GM18499 (cell line): Measurements from ENCODE around the gene AKR7A2.
"Not testable (repeated sequence)": the region's sequence is repeated elsewhere in the genome, so short reads cannot be mapped to it uniquely, and the experiment has no call there.

Experiments used
- ATAC-seq: cut with Tn5 transposase; IDR thresholded peaks from one replicate; pipeline ENCODE4 v1.9.1; 2021; ENCODE audit warnings: moderate number of reproducible peaks; ENCODE audit not compliant: insufficient read depth, unreplicated experiment

The AKR7A2 gene

DNA sequence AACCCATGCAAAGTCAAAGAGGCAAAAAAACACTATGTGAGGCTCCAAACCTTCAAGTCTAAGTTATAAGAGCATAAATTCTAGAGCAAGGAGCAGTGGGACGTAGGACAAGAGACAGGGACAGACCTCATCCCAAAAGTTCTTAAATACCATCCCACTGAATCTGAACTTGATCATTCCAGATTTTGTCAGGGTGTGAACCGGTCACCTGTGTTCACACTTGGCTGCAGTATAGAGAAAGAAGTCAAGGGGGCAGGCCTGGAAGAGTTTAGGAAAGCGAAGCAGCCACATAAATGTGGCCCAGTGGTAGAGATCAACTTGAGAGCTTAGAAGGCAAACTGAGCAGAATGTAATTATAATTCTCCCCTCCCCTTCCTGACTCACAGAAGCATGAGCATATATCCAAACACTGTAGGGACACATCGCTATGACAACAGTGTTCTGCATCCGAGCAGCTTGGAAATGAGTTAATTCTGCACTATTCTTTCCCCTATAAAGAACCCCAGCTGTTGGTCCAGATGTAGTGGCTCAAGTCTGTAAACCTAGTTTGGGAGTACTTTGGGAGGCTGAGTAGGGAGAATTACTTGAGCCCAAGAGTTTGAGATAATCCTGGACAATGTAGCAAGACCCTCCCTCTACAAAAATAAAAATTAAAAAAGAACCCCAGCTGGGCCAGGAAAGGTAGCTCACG lies 2.7 kb downstream of the AKR7A2 start:
- ATAC-seq = no peak

DNA sequence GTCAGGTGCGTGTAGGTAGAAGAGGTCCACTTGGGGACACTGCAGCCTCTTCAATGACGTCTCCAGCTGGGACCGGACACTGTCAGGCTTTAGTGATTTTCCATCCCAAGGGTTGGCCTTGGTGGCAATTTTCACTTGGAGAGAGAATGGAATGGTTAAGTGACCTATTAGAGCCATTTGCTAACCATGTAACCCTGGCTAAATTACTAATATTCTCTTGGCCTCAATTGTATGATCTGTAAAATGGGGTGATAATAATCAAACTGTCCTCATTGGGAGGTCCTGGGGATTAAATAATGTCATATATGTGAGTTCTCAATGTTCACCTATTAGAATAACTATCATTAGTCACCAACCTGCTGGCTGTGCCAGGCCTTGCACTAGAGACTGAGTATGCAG lies 3.4 kb downstream of the AKR7A2 start:
- ATAC-seq = no peak

DNA sequence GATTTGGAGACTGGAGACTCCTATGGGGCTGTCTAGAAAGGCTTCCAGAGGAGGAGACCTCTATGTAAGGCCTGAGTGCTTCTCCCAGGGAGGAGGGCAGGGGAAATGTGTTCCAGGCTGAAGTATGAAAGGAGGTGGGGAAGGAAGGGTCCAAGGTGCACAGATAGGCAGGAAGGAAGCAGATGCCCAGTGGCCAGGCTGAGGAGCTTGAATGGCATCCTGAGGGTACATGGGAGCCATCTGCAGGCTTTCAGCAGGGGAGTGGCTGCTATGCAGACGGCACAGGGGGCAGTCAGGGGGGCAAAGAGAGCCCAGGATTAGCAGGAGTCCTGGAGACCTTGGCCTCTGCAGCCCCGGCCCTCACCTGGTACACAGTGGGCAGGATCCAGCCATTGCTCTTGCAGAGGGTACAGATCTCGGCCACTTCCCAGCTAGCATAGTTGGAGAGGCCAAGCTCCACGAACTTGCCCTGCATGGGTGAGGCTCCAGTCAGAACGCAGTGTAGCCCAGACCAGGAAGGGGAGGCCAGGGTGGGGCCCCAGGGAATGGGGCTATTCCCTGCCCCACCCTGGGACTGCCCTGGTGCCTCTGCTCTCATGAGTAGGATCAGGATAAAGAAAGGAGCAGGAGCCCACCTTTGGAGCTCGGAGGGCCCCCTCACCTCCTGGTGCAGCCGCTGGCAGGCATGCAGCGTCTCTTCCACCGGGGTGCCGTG lies 4.0 kb downstream of the AKR7A2 start:
- ATAC-seq = no peak

DNA sequence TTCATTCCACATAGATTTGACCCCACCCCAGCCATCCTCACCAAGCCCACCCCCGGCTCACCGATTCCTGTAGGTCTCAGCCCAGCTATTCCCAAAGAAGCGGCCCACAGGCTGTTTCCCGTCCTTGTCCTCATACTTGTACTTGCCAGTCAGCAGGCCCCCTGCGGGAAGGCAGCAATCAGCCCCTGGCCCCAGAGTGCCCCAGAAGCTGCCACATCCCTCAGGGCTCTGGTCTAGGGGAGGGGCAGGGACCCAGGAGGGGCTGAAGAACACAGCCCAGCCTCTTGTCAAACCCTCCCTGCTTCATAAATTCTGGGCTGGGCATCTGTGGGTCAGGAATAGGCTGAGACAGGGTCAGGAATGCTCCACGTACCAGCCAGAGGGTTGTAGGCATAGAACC lies 5.0 kb downstream of the AKR7A2 start:
- ATAC-seq = no peak

DNA sequence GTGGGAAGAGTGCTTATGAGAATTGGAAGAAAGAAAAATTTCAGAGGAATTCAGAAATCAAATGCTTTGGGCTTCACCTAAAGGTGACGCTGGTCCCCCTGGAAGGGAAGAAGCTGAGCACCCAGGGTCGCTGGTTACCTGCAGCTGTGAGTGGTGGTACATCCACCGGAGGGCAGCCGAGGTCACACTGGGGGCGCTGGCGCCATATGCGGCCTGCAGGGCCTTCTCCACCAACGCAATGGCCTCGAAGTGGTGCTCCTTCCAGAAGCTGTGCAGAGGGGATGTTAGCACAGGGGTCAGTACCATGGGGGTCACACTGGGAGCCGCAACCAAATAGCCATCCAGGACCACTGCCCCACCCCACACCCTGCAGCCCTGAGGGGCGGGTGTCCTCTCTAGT lies 6.1 kb downstream of the AKR7A2 start:
- no peak for ATAC-seq

DNA sequence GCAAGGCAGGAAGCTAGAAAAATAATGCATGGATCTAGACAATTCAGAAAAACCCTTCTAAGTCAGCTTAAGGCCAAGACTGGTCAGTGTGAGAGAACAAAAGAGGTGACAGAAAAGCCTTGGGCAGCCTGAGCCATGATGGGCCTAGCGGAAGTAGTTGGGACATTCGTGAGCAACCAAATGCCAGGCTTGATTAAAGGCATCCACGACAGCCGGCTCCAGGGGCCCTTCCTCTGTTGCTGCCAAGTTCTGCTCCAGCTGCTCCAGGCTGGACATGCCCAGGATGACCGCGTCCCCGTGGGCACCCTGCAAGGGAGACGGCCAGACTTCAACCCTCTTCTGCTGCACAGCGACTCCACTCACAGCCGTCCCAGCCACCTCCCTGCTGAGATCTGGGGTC lies 7.9 kb downstream of the AKR7A2 start:
- ATAC-seq = not testable (repeated sequence)

DNA sequence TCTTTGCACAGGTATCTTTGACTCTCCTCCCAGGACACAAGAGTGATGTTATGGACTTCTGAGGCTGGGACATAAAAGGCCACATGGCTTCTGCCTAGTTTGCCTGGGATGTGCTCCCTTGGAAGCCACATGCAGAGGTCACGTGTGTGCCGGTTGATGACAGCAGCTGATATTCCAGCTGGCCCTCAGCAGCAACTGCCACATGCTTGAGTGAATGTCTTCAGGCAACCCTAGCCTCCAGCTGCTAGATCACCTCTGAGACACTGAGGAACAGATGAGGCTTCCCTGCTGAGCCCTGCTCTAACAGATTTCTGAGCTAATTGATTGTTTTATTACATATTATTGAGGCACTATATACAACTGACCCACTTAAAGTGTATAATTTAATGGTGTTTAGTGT lies 11.7 kb downstream of the AKR7A2 start:
- ATAC-seq = no peak

DNA sequence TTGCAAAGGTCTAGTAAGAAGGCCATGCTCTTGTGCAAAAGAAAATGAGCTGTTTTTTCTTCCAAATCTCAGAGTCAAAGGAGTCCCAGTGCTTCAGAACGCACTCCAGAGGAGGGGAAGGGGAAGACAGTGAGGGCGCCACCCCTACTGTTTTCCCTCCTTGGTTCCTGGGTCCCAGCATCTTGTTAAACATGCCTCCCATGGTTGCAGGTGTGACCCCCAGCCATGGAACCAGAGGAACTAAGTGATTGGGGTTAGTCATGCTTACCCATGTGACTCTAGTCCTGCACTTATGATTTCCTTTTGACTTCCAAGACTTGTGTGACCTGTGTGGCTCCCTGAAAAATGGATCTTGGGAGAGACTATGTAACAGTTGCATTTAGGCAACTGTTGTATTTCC lies 17.3 kb downstream of the AKR7A2 start:
- ATAC-seq = no peak

DNA sequence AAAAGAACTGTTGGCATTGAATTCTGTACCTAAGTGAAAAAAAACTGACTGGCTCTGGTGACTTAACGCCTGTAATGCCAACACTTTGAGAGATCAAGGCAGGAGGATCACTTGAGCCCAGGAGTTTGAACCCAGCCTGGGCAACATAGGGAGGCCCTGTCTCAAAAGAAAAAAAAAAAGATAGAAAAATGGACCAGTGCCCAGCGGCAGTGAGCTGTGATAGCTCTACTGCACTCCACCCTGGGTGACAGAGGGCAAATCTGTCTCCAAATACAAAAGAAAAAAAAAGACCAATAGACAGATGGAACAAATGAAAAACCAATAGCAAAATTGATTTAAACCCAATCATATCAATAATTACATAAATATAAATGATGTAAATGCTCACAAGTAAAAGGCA lies 22.7 kb downstream of the AKR7A2 start:
- ATAC-seq = no peak

DNA sequence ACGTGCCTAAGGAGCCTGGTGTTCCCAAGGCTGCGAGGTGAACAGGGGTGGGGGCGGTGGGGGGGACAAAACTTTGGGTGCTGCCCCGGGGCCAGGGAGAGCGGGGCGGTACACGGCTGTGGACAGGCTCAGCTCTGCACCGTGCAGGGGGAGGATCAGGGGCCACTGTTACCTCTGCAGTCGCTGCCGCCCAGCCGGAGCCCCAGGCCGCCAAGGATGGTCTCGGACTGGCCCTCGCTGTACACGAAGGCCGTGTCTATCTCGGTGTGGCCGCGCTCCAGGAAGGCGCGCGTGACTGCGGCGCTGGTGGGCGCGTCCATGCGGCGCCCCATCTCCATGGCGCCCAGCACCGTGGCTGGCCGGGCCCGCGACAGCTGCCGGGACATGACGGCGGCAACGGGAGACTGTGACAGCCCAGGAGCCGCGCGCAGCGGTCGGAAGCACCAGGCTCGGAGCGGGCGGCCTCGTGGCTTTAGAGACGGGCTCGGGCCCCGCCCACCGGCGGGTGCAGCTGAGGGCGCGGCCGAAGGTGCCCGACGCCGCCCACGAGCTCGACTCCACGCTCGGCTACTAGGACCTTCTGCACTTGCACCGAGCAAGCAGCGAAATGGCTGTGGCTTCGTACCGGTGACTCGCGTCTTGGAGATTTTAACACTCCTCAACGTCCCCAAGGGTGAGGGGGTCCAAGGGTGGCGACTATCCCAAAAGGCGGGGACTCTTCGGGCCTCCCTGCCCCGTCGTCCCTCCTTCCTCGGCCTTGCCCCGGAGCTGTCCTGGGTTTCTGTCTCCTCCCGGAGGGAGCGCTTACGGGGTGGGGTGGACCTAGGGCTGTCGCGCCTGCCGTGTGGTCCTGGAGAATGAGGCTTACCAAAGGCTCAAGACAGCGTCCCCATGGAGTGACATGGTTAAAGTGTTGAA lies 23.4 kb downstream of the AKR7A2 start, which contains the start of gene AKR7A3:
Gene AKR7A3 (minus strand): TSS at position 447 of the 918 bp plus-strand sequence. CDS start 61 bp downstream, at position 386.
- not testable (repeated sequence) for ATAC-seq

DNA sequence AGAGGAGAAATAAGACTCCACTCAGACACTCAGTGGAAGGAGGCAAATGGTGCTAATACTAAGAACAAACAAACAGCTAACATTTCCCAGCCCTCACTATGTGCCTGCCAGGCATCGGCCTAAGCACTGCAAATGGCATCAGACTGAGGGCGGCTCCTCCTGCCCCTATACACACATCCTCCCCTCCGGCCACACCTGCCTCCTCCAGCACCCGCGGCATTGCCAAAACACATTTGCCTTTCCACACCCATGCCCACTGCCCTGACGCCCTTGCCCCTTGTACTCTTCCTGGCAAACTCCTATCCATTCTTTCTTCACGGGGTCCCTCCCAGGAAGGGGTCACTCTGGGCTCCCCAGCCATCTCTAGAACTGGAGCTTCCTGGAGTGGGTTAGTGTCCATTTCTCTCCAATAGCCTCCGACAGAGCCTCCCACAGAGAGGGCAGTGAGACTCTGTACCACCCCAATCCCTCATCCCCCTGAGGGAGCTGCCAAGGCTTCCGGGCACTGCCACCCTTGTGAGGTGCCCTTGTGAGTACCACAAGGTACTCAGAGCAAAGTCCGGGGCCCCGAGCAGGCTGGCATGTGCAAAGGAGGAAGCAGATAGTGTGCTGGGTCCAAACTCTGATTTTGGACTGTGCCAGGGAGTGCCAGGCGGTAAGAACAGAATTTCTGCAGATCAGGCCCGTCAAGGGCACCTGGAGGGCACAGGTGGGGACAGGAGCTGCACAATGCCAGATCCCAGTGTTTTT lies 24.3 kb downstream of the AKR7A2 start:
- ATAC-seq = no peak

DNA sequence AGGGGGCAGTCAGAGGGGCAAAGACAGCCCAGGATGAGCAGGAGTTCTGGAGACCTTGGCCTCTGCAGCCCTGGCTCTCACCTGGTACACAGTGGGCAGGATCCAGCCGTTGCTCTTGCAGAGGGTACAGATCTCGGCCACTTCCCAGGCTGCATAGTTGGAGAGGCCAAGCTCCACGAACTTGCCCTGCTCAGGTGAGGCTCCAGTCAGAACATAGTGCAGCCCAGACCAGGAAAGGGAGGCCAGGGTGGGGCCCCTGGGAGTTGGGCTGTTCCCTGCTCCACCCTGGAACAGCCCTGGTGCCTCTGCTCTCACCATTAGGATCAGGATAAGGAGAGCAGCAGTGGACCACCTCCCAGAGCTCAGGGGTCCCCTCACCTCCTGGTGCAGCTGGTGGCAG lies 26.1 kb downstream of the AKR7A2 start:
- ATAC-seq = not testable (repeated sequence)

DNA sequence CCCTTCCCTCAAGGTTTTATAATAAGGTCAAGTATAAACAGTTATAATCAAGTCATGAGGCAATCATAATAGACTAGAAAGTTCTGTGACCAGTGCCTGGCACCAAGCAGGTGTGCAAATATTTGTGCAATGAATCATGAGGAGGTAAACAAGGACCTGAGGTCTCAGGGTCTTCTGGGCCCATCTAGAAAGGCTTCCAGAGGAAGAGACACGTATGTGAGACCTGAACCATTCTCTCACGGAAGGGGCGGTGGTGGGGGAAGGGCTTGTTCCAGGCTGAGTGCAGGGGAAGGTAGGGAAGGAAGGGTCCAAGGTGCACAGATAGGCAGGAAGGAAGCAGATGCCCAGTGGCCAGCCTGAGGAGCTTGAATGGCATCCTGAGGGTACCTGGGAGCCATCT lies 26.6 kb downstream of the AKR7A2 start:
- ATAC-seq = not testable (repeated sequence)

DNA sequence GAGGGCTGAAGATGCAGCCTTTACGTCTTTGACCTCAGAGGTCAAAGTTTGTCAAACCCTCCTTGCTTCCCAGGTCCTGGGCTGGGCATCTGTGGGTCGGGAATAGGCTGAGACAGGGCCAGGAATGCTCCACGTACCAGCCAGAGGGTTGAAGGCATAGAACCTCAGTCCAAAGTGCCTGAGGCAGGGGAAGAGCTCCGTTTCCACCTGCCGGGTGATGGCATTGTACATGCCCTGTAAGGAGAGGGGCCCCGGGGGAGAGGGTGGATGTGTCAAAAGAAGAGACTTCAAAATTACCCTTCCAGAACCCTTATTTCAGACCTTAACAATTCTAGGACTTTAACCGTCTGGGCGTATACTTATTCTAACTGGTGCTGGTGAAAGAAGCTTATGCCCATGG lies 27.1 kb downstream of the AKR7A2 start:
- no peak for ATAC-seq

DNA sequence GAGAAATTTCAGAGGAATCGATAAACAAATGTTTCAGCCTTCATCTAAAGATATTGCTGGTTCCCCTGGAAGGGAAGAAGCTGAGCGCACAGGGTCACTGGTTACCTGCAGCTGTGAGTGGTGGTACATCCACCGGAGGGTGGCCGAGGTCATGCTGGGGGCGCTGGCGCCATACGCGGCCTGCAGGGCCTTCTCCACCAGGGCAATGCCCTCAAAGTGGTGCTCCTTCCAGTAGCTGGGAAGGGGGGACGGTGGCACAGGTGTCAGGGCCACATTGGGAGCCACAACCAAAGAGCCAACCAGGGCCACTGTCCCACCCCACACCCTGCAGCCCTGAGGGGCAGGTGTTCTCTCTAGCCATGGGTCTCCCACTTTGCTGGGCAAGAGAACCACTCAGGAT lies 28.1 kb downstream of the AKR7A2 start:
- no peak for ATAC-seq

DNA sequence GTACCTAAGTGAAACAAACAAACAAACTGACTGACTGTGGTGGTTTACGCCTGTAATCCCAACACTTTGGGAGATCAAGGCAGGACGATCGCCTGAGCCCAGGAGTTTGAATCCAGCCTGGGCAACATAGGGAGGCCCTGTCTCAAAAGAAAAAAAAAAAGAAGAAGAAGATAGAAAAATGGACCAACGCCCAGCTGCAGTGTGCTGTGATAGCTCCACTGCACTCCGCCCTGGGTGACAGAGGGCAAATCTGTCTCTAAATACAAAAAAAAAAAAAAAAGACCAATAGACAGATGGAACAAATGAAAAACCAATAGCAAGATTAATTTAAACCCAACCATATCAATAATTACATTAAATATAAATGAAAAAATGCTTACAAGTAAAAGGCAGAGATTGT lies 37.3 kb downstream of the AKR7A2 start:
- ATAC-seq = no peak

DNA sequence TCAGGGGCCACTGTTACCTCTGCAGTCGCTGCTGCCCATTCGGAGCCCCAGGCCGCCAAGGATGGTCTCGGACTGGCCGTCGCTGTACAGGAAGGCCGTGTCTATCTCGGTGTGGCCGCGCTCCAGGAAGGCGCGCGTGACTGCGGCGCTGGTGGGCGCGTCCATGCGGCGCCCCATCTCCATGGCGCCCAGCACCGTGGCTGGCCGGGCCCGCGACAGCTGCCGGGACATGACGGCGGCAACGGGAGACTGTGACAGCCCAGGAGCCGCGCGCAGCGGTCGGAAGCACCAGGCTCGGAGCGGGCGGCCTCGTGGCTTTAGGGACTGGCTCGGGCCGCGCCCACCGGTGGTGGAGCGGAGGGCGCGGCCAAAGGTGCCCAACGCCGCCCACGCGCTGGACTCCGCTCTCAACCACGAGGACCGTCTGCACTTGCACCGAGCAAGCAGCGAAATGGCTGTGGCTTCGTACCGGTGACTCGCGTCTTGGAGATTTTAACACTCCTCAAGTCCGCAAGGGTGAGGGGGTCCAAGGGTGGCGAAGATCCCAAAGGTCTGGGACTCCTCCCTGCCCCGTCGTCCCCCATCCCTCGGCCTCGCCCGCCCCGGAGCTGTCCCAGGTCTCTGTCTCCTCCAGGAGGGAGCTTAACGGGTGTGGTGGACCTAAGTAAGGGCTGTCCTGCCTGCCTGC lies 38.0 kb downstream of the AKR7A2 start:
- not testable (repeated sequence) for ATAC-seq

DNA sequence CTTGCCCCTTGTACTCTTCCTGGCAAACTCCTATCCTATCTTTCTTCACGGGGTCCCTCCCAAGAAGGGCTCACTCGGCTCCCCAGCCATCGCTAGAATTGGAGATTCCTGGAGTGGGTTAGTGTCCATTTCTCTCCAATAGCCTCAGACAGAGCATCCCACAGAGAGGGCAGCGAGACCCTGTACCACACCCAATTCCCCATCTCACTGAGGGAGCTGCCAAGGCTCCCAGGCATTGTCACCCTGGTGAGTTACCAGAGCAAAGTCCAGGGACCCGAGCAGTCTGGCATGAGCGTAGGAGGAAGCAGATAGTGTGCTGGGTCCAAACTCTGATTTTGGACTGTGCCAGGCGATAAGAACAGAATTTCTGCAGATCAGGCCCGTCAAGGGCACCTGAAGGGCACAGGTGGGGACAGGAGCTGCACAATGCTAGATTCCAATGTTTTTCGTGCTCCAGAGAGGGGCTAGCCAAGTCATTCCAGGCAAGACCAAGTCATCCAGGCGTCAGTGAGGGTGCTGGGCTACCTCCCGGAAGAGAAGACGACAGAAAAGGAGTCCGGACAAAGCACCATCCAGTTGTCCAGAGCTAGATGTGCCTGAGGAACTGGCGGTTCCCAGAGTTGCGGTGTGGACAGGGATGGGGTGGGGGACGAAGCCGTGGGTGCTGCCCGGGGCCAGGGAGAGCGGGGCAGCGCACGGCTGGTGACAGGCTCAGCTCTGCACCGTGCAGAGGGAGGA lies 38.7 kb downstream of the AKR7A2 start:
- no peak for ATAC-seq

DNA sequence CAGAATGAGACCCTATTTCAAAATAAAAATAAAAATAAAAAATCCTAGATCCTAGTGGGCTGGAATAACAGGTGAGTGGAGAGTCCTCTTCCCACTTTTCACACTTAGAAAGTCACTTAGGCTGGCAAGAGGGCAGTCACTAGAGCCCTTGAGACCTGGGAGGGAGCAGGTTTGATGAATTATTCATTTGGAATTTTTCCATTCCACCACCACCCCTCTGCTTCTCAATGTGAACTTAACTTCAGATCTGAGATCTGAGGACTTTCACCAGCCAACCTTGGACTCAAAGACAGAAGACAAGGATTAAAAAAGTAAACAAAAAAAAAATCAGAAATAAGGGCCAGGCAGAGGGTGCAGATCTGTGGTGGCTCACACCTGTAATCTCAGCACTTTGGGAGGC lies 39.9 kb downstream of the AKR7A2 start:
- no peak for ATAC-seq
